ENCODE measurements around the gene ZC3H12A. TPM values are rescaled to one million over a fixed set of nuclear protein-coding genes. Genes with fewer than 3 reads are reported as not detected.

Gene ZC3H12A
- total RNA-seq, 1 experiment from 2014 or later, result 9.4 TPM

GRCh38 chr1:37468037-37468436, 6.3 kb upstream of the ZC3H12A start:
- Histone ChIP-seq H3K9me3 (ENCODE audit: control insufficient read depth, insufficient read depth, low read depth, low read length) (no peaks in the 10 kb centered on the region), H3K36me3 (ENCODE audit: control insufficient read depth, insufficient read depth, low read length) (no peaks in the 10 kb centered on the region), H3K4me1 (ENCODE audit: control insufficient read depth, insufficient read depth, low read length) (peaks cover 27% of the 10 kb centered on the region), H3K4me3 (ENCODE audit: low read depth in 2 of 2, low read length in 2 of 2) (no peak overlapping the region), H3K27me3 (ENCODE audit: control insufficient read depth, insufficient read depth, low read length) (no peaks in the 10 kb centered on the region), H3K27ac (ENCODE audit: low read length) (no peak overlapping the region)
- intact Hi-C loops (cut with micrococcal nuclease; ENCODE audit: unreplicated experiment), result no loop called here
- ChIA-PET CTCF (interaction anchor here (0.7 kb wide), 1 partner anchor 9 kb away, joined by 9 read pairs; no protein-coding TSS in a partner anchor), POLR2A (no interaction called here)
- ATAC-seq (no peak), DNase-seq (ENCODE audit: low read depth, low spot score) (no peak)
- BruUV-seq (replicated peaks), result no TSS peak
- TF ChIP-seq POLR2AphosphoS5 (IDR thresholded peaks at IDR 0.05; ENCODE audit: low read depth, low read length), result no peak
- no peak for TF ChIP-seq TCF7L2 (IDR thresholded peaks at IDR 0.05; ENCODE audit: low read depth, low read length)
- TF ChIP-seq CTCF (IDR thresholded peaks at IDR 0.05), result no peak
- TF ChIP-seq SIN3A (IDR thresholded peaks at IDR 0.05; ENCODE audit: borderline replicate concordance, insufficient read depth, low read depth, low read length), result no peak
- TF ChIP-seq REST (IDR thresholded peaks at IDR 0.05; ENCODE audit: insufficient read depth in 1 of 2, low read depth in 2 of 2, low read length in 1 of 2), result no peak
- in situ Hi-C loops (cut with HindIII; ENCODE audit: low pct_unique_long_range_greater_than_20kb, low sequenced_read_pairs), result no loop called here

GRCh38 chr1:37469386-37469785, 5.0 kb upstream of the ZC3H12A start:
- POLR2A ChIA-PET, result interaction anchor here (0.6 kb wide), 1 partner anchor 18 kb away, joined by 3 read pairs; no protein-coding TSS in a partner anchor
- Histone ChIP-seq H3K4me3 (ENCODE audit: low read depth in 2 of 2, low read length in 2 of 2) (no peak overlapping the region), H3K36me3 (ENCODE audit: control insufficient read depth, insufficient read depth, low read length) (no peaks in the 10 kb centered on the region), H3K27me3 (ENCODE audit: control insufficient read depth, insufficient read depth, low read length) (no peaks in the 10 kb centered on the region), H3K27ac (ENCODE audit: low read length) (no peak overlapping the region; the same call in 1 of the 2 replicates), H3K4me1 (ENCODE audit: control insufficient read depth, insufficient read depth, low read length) (peaks cover 31% of the 10 kb centered on the region), H3K9me3 (ENCODE audit: control insufficient read depth, insufficient read depth, low read depth, low read length) (no peaks in the 10 kb centered on the region)
- no peak for TF ChIP-seq POLR2AphosphoS5 (IDR thresholded peaks at IDR 0.05; ENCODE audit: low read depth, low read length)
- no peak for TF ChIP-seq CTCF (IDR thresholded peaks at IDR 0.05)
- no peak for TF ChIP-seq TCF7L2 (IDR thresholded peaks at IDR 0.05; ENCODE audit: low read depth, low read length)
- TF ChIP-seq SIN3A (IDR thresholded peaks at IDR 0.05; ENCODE audit: borderline replicate concordance, insufficient read depth, low read depth, low read length), result no peak
- no peak for TF ChIP-seq REST (IDR thresholded peaks at IDR 0.05; ENCODE audit: insufficient read depth in 1 of 2, low read depth in 2 of 2, low read length in 1 of 2)
- no TSS peak for BruUV-seq (replicated peaks)
- DNase-seq (ENCODE audit: low read depth, low spot score), result no peak
- ATAC-seq, result no peak
- intact Hi-C loops (cut with micrococcal nuclease; ENCODE audit: unreplicated experiment), result no loop called here
- CTCF ChIA-PET, result no interaction called here
- in situ Hi-C loops (cut with HindIII; ENCODE audit: low pct_unique_long_range_greater_than_20kb, low sequenced_read_pairs), result no loop called here

Data from Panc1 (cell line).